ENCODE results near the gene IL20RB.

GRCh38 chr3:136909187-136909586 lies 48.6 kb upstream of the IL20RB start:
- TF ChIP-seq CTCF (IDR thresholded peaks at IDR 0.05; ENCODE audit: low read depth, low read length): no peak
- TF ChIP-seq EZH2phosphoT487 (IDR thresholded peaks at IDR 0.05; ENCODE audit: low read depth): no peak

All from OCI-LY3 (cell line).